CD4-positive, alpha-beta T cell treated with Interleukin-10 for 1 hour (primary cell): ENCODE measurements around the gene KLHL42.
A peak's percentile ranks its signal among the peaks of the same experiment; 100 is the strongest.
"Not testable (repeated sequence)": the region's sequence is repeated elsewhere in the genome, so short reads cannot be mapped to it uniquely, and the experiment has no call there.

Experiments
- DNase-seq: peaks from one replicate; pipeline ENCODE4 v3.0.0-alpha.2; 2020

Gene KLHL42

DNA sequence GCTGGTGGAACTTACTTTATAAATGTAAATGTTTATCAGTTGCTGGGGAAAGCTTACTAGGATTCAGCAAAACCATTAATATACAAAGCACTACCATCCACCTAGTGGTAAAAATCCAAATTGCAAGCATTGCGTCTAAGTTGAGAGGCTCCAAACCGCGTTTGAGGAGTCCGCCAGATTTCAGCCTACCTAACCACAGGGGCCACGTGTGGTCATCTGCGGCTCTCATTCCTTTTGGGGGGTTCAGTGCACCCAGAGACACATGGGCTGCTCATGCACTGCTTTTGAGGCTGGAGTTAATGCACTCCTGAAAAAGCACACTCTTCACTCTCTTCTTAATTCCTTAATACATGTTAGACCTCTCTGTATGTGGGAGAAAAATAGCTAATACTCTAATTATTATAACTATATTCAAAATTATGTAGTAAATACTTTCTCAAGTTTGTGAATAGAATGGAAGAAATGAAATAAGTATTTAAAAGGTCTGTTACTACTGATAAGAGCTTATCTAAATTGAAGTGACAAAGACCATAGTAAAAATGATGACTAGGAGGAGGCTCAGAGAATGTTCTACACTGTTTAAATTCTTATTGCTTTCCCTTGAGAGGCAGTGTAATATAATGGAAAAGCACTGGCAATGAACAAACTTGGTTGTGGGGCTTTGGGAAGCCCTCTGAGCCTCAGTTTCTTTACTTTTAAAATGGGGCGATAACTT is 41.4 kb downstream of the KLHL42 start:
- DNase-seq = peak; percentile 69

- DNase-seq = peak; percentile 60
Observed at GRCh38 chr12:27822076-27822712, 42.2 kb downstream of the KLHL42 start.

GRCh38 chr12:27823038-27823437 is 43.0 kb downstream of the KLHL42 start:
- DNase-seq = no peak

DNA sequence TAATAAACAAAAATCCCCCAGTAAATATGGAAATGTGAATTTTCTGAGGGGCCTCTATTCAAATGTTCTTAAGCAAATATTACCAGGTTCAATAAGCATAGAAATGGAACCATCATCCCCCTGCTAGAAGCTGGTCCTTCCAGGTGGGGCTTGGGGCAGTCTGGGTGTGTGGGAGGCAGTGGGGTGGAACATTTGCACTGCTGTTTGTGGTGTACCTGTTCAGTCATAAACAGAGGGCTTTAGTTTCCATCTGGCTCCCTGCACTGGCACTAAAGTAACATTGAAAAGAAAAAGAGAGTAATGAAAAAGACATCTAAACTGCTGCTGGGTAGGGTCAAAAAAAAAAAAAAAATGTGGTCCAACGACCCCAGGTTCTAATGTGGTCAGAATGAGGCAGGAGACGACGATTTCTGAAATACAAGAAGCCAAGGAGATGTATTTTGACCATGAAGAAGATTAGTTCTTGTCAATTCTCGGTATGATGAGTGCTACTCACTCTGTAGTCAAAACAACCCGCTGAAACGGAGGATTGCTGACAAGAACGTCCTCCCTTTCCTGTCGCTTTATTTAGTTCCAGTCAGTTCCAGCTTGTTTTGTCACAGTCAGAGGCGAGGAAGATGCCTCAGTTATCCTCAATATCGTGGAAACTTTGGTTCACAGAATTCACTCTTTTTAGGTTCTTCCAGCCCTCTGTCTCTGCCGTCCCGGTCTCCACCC is 44.3 kb downstream of the KLHL42 start:
- DNase-seq = no peak

- no peak for DNase-seq
Observed at GRCh38 chr12:27826076-27826475, 46.0 kb downstream of the KLHL42 start.

DNA sequence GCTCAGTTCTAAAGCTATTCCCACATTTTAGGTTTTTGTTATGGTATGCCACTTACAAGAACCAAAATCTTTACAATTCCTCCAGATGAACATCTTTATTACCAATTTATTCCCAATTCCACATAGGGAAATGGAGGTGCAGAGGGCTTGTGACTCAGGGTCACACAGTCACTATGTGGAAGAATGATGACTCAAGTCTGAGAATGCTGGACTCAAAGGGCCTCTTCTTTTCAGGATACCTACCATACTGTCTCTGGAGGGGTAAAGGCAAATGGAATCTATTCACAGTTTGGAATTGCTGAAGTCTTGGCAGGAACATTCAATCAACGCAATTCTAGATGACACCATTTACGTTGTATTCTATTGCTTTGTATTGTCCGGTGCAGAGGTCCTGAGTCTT is 48.2 kb downstream of the KLHL42 start:
- DNase-seq = no peak

DNA sequence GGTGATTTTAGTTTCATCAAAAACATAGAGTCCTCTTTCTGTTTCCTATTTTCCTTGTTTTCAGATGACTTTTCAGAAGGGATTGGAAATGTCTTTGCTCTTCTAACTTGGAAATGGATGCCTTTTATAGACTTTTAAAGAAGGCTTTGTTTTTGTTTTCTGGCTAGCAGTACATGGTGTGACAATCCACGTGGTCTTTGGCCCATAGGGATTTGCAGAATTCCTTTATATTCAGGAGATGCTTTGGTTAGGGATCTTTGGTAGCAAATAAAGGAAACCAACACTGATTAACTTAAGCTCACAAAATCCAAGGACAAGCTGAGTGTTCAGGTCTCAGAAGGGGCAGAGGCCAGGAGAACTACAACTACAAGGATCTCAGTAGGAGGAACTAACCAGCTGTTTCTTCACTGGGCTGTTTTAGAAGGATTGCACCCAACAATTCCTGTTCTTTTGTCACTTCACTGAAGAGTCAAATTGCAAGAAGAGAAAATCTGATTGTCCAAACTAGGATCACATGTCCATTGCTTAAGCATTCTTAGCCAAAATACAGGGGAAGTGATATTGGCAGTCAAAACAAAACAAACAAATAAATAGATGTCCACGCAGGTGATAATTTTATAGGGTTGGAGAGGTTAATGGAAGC is 58.6 kb downstream of the KLHL42 start:
- no peak for DNase-seq

- no peak for DNase-seq
Observed at GRCh38 chr12:27840229-27840999, 60.4 kb downstream of the KLHL42 start.

DNA sequence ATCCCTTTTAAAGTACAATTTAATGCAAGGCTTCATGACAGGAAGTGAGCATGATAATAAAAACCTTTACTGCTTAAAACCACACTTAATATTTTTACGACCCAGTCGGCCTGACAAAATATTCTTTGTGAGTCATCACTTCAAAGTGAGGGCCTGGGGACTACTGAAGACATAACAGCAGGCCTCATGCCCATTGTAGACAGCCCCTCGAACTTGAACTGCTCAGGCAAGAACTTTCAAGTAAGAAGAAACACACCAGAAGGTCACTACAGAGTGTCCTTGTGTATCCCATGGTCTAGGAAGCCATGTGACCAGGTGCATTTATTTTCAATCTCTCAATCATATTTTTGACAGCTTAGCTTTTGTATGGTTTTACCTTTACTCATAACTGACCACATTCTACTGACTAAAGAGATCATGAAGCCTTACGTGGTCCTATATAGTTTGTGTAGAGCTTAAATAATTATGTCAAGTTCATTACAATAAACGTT is 61.4 kb downstream of the KLHL42 start:
- DNase-seq = no peak

GRCh38 chr12:27843714-27844245 is 63.7 kb downstream of the KLHL42 start:
- DNase-seq = no peak

DNA sequence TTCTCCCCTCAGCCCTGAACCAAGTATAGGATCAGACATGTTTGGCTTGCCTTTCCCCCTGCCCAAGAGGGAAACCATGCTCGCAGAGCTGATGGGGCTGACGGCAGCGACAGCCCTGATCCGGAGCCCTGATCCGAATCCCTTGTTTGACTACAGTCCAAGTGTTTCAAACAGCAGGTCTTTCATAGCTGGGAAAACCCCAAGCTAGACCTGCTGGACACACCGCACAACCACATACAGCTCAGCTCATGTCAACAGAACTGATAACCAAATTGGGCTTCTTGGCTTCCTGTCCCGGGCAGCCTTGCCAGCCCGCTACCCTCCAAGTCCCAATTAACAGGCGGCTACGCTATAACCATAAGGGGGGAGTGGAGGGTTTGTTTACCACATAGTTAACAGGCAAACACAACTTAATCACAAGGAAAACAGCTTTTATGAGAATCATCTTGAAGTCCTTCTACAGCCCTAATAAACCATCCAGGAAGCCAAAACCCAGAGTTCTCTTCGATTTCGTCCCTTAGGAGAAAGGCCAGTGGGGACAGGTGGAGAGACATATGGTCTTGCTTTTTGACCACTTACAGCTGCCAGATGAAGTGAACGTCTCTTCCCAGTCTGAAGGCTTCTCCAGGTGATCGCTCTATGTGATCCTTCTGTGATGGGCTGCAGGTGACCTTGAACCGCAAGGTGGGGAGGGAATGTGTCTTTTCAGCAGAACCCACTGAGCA is 64.5 kb downstream of the KLHL42 start:
- no peak for DNase-seq

GRCh38 chr12:27845187-27845586 is 65.2 kb downstream of the KLHL42 start:
- DNase-seq = no peak

DNA sequence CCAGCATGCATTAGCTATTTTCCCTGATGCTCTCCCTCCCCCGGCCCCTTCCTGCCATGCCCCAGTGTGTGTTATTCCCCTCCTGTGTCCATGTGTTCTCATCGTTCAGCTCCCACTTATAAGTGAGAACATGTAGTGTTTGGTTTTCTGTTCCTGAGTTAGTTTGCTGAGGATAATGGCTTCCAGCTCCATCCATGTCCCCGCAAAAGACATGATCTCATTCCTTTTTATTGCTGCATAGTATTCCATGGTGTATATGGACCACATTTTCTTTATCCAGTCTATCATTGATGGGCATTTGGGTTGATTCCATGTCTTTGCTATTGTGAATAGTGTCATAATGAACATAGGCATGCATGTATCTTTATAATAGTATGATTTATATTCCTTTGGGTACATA is 65.7 kb downstream of the KLHL42 start:
- not testable (repeated sequence) for DNase-seq

GRCh38 chr12:27847293-27847692 is 67.3 kb downstream of the KLHL42 start:
- not testable (repeated sequence) for DNase-seq

DNA sequence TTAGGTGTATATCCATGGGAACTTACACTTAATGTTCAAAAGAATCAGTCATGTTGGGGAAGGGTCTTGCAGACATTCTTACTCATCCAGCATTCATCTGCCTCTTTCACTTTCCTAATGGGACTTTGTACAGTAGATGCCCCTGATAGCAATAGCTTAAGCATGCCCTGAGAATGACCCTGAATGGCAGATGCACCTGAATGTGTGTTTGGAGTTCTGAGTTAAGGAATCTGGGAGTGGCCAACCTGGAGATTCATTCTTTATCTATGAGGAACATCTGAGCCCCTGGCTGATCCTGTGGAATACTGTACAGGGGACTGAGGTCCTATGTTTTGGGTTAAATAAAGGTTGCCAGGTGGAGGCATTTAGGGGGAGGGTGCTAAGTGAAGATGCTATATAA is 71.3 kb downstream of the KLHL42 start:
- DNase-seq = no peak

DNA sequence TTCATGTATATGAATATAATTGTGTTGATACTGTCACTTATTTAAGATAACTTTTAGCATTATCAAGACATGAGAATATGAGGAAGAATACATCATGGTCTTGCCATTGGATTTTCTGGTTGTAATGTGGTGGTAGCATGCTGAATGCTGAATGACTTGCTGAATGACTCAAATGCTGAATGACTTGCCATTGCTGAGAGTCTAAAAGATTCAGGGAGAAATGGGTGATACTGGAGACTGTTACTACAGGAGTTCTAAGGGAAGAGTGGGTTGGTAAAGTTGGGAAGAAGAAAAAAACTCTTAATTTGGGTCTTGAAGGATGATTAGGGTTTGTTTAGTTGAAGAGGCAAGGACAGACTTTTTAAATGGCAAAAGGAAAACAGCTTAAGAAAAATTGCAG is 72.1 kb downstream of the KLHL42 start:
- no peak for DNase-seq
